HepG2 (cell line): ENCODE data around the gene MT1F. TPM values are rescaled to one million over a fixed set of nuclear protein-coding genes. Genes with fewer than 3 reads are reported as not detected.
A peak's percentile ranks its signal among the peaks of the same experiment; 100 is the strongest.

Experiments
- BATF2 ChIP-seq: sonication (generic); formaldehyde crosslinking; IDR thresholded peaks from 2 replicates; pipeline ENCODE4 v1.8.0; 2022; ENCODE audit warnings: mild to moderate bottlenecking, missing genetic modification reagents, moderate library complexity
- FOXO4 ChIP-seq: sonication (generic); formaldehyde crosslinking; conservative IDR thresholded peaks from 2 replicates; pipeline ENCODE4 v1.8.1; 2023; ENCODE audit warnings: missing genetic modification reagents
- LBX2 ChIP-seq: sonication (generic); formaldehyde crosslinking; IDR thresholded peaks from 2 replicates; pipeline ENCODE4 v1.5.0; 2020; ENCODE audit warnings: missing genetic modification reagents, mild to moderate bottlenecking, borderline replicate concordance
- MEF2D ChIP-seq: sonication (generic); formaldehyde crosslinking; IDR thresholded peaks from 2 replicates; pipeline ENCODE4 v1.5.1; 2020; ENCODE audit warnings: mild to moderate bottlenecking, missing genetic modification reagents
- RAD51 ChIP-seq: fragments of 450-650 bp; IDR thresholded peaks from 2 replicates; pipeline ENCODE4 v1.6.1; 2016; ENCODE audit warnings: borderline replicate concordance
- SALL2 ChIP-seq: sonication (generic); formaldehyde crosslinking; IDR thresholded peaks from 2 replicates; pipeline ENCODE4 v1.8.1; 2023; ENCODE audit warnings: mild to moderate bottlenecking, missing genetic modification reagents, inconsistent platforms
- SMYD3 ChIP-seq: sonication (generic); formaldehyde crosslinking; IDR thresholded peaks from 2 replicates; pipeline ENCODE4 v1.8.1; 2023; ENCODE audit warnings: mild to moderate bottlenecking, missing genetic modification reagents
- THRA ChIP-seq: sonication (generic); formaldehyde crosslinking; IDR thresholded peaks from 2 replicates; pipeline ENCODE4 v1.4.0; 2020; ENCODE audit warnings: missing genetic modification reagents, borderline replicate concordance
- ZC3H13 ChIP-seq: sonication (generic); formaldehyde crosslinking; IDR thresholded peaks from 2 replicates; pipeline ENCODE4 v1.8.1; 2023; ENCODE audit warnings: mild to moderate bottlenecking, missing genetic modification reagents, moderate library complexity
- ZFY ChIP-seq: sonication (generic); formaldehyde crosslinking; IDR thresholded peaks from 2 replicates; pipeline ENCODE4 v1.4.0; 2020; ENCODE audit warnings: missing genetic modification reagents
- ZMYM3 ChIP-seq: sonication (generic); formaldehyde crosslinking; IDR thresholded peaks from 2 replicates; pipeline ENCODE4 v1.5.1; 2020; ENCODE audit warnings: mild to moderate bottlenecking, missing genetic modification reagents
- ZNF274 ChIP-seq: sonication (generic); formaldehyde crosslinking; IDR thresholded peaks from 2 replicates; pipeline ENCODE4 v1.5.1; 2020; ENCODE audit warnings: mild to moderate bottlenecking, missing genetic modification reagents
- ZNF333 ChIP-seq: sonication (generic); formaldehyde crosslinking; IDR thresholded peaks from 2 replicates; pipeline ENCODE4 v1.4.0; 2020; ENCODE audit warnings: mild to moderate bottlenecking, missing genetic modification reagents, borderline replicate concordance
- ZNF562 ChIP-seq: sonication (generic); formaldehyde crosslinking; IDR thresholded peaks from 2 replicates; pipeline ENCODE4 v1.8.0; 2022; ENCODE audit warnings: missing genetic modification reagents, borderline replicate concordance
- ZNF598 ChIP-seq: sonication (generic); formaldehyde crosslinking; IDR thresholded peaks from 2 replicates; pipeline ENCODE4 v1.5.1; 2020; ENCODE audit warnings: mild to moderate bottlenecking, missing genetic modification reagents, borderline replicate concordance
- ZNF614 ChIP-seq: IDR thresholded peaks from 2 replicates; pipeline ENCODE4 v1.6.1; 2018; ENCODE audit warnings: missing biosample characterization, missing genetic modification reagents, inconsistent platforms, borderline replicate concordance
- ZNF619 ChIP-seq: sonication (generic); formaldehyde crosslinking; IDR thresholded peaks from 2 replicates; pipeline ENCODE4 v1.4.0; 2020; ENCODE audit warnings: mild to moderate bottlenecking, missing genetic modification reagents
- ZNF709 ChIP-seq: sonication (generic); formaldehyde crosslinking; IDR thresholded peaks from 2 replicates; pipeline ENCODE4 v1.5.0; 2020; ENCODE audit warnings: mild to moderate bottlenecking, missing genetic modification reagents
- ZNF761 ChIP-seq: sonication (generic); formaldehyde crosslinking; conservative IDR thresholded peaks from 2 replicates; pipeline ENCODE4 v1.4.0; 2020; ENCODE audit warnings: mild to moderate bottlenecking, missing genetic modification reagents
- ZNF879 ChIP-seq: sonication (generic); formaldehyde crosslinking; IDR thresholded peaks from 2 replicates; pipeline ENCODE4 v1.8.1; 2023; ENCODE audit warnings: missing genetic modification reagents
- ZSCAN25 ChIP-seq: sonication (generic); formaldehyde crosslinking; IDR thresholded peaks from 2 replicates; pipeline ENCODE4 v1.8.0; 2022; ENCODE audit warnings: mild to moderate bottlenecking, missing genetic modification reagents
- ZSCAN5A ChIP-seq: sonication (generic); formaldehyde crosslinking; IDR thresholded peaks from 2 replicates; pipeline ENCODE4 v1.8.0; 2022; ENCODE audit warnings: mild to moderate bottlenecking, missing genetic modification reagents, borderline replicate concordance
- polyA plus RNA-seq, 8 experiments: library from polyadenylated mRNA; depleted of rRNA in 3 of 8; stranded (reverse) in 7 of 8; unstranded in 1 of 8; fragments of >200 nt; fragmentation: Illumina TruSeq in 4 of 8; extraction: Trizol in 4 of 8; gene quantifications; 2 replicates each; pipeline versions ENCODE4 v1.2.1 to v1.2.3, GENCODE V29; 2011 to 2016; ENCODE audit warnings: low read depth in 4 of 8, missing spikeins in 1 of 8, mixed read lengths in 1 of 8; ENCODE audit not compliant: insufficient read depth in 1 of 8
- total RNA-seq, 5 experiments: library from RNA; depleted of rRNA; stranded (reverse); fragments of >200 nt; fragmentation: Illumina TruSeq; extraction: Trizol; gene quantifications; 2 replicates each; pipeline ENCODE4 v1.2.3, GENCODE V29; 2016; ENCODE audit warnings: low read depth in 1 of 5

Gene MT1F
- total and polyA plus RNA-seq, 2 of the 13 experiments (the other 11 are each of a cell fraction or from before 2014, with no cell fraction given), result 1.9 to 169 TPM

- TF ChIP-seq ZNF761 (CRISPR knock-in tag) (no peak; the same call in 1 of the 2 replicates), ZNF562 (peak; percentile 50; the same call in 1 of the 2 replicates), FOXO4 (CRISPR knock-in tag) (0 out of 2 replicates have a peak, but pooled peaks have one; percentile 66), ZSCAN5A (CRISPR knock-in tag) (no peak; the same call in none of the 2 replicates), ZC3H13 (CRISPR knock-in tag) (peak; percentile 87), ZNF614 (CRISPR knock-in tag) (peak; percentile 88), SALL2 (CRISPR knock-in tag) (peak; percentile 96), ZSCAN25 (CRISPR knock-in tag) (0 out of 2 replicates have a peak, but pooled peaks have one; percentile 15), BATF2 (CRISPR knock-in tag) (peak; percentile 83), ZFY (CRISPR knock-in tag) (peak; percentile 93), ZNF619 (CRISPR knock-in tag) (0 out of 2 replicates have a peak, but pooled peaks have one; percentile 20), ZNF879 (CRISPR knock-in tag) (no peak; the same call in 1 of the 2 replicates), ZNF333 (peak; percentile 96; the same call in 1 of the 2 replicates), ZMYM3 (CRISPR knock-in tag) (0 out of 2 replicates have a peak, but pooled peaks have one; percentile 7), THRA (CRISPR knock-in tag) (no peak; the same call in 1 of the 2 replicates), ZNF598 (CRISPR knock-in tag) (peak; percentile 53; the same call in 1 of the 2 replicates), SMYD3 (CRISPR knock-in tag) (peak; percentile 71; the same call in 1 of the 2 replicates), ZNF274 (CRISPR knock-in tag) (no peak), MEF2D (CRISPR knock-in tag) (0 out of 2 replicates have a peak, but pooled peaks have one; percentile 23), LBX2 (CRISPR knock-in tag) (peak; percentile 37), ZNF709 (CRISPR knock-in tag) (peak; percentile 89), RAD51 (no peak)
Observed at GRCh38 chr16:56608043-56608875, 49.5 kb upstream of the MT1F start, which contains the start of gene MT2A (continued).
